Measurements from ENCODE around the gene IL15. TPM values are rescaled to one million over a fixed set of nuclear protein-coding genes. Genes with fewer than 3 reads are reported as not detected.

The IL15 gene
- total and polyA plus RNA-seq, 7 donors: 1.4 to 3.0 (median 2.2) TPM

GRCh38 chr4:141719585-141719984, 83.2 kb downstream of the IL15 start:
- intact Hi-C loops (cut with DNase I): loop anchor here (10.0 kb wide), 3 partner anchors 375 to 555 kb away; no protein-coding TSS in a partner anchor
- no peak for TF ChIP-seq CTCF (IDR thresholded peaks at IDR 0.05)
- Histone ChIP-seq H3K4me1 (no peaks in the 10 kb centered on the region), H3K4me3 (no peak overlapping the region), H3K27ac (no peak overlapping the region), H3K27me3 (ENCODE audit: insufficient read depth in 3 of 3, low read length in 2 of 3) (no peaks in the 10 kb centered on the region), H3K9me3 (no peaks in the 10 kb centered on the region), H3K36me3 (ENCODE audit: insufficient read depth in 1 of 2, low read depth in 1 of 2) (peaks cover 0 to 11% of the 10 kb centered on the region in 2 donors)
- 93 to 100% (median 93%) methylated on average over 1 of the region's 1 CpG for WGBS, 3 donors
- DNase-seq (no peak), ATAC-seq (no peak)

GRCh38 chr4:141721174-141721573, 84.8 kb downstream of the IL15 start:
- no peak overlapping the region for H3K27ac ChIP-seq
- H3K36me3 ChIP-seq (ENCODE audit: insufficient read depth in 1 of 2, low read depth in 1 of 2): peaks cover 0 to 11% of the 10 kb centered on the region in 2 donors
- H3K27me3 ChIP-seq (ENCODE audit: insufficient read depth in 3 of 3, low read length in 2 of 3): no peaks in the 10 kb centered on the region
- intact Hi-C loops (cut with DNase I): no loop called here
- no peaks in the 10 kb centered on the region for H3K9me3 ChIP-seq
- no peak overlapping the region for H3K4me3 ChIP-seq
- no peaks in the 10 kb centered on the region for H3K4me1 ChIP-seq
- ATAC-seq: no peak
- TF ChIP-seq CTCF (IDR thresholded peaks at IDR 0.05): no peak
- no peak for DNase-seq

GRCh38 chr4:141724646-141725045, 88.3 kb downstream of the IL15 start:
- Histone ChIP-seq H3K4me3 (no peak overlapping the region), H3K36me3 (ENCODE audit: insufficient read depth in 1 of 2, low read depth in 1 of 2) (peaks cover 0 to 25% of the 10 kb centered on the region in 2 donors), H3K27me3 (ENCODE audit: insufficient read depth in 3 of 3, low read length in 2 of 3) (no peaks in the 10 kb centered on the region), H3K9me3 (no peaks in the 10 kb centered on the region), H3K27ac (no peak overlapping the region), H3K4me1 (no peaks in the 10 kb centered on the region)
- TF ChIP-seq CTCF (IDR thresholded peaks at IDR 0.05): no peak
- DNase-seq: no peak
- ATAC-seq: no peak
- intact Hi-C loops (cut with DNase I): no loop called here

GRCh38 chr4:141727420-141727819, 91.0 kb downstream of the IL15 start:
- no peaks in the 10 kb centered on the region for H3K4me1 ChIP-seq
- peaks cover 0 to 41% of the 10 kb centered on the region in 2 donors for H3K36me3 ChIP-seq (ENCODE audit: insufficient read depth in 1 of 2, low read depth in 1 of 2)
- H3K27ac ChIP-seq: no peak overlapping the region
- DNase-seq: no peak
- H3K27me3 ChIP-seq (ENCODE audit: insufficient read depth in 3 of 3, low read length in 2 of 3): no peaks in the 10 kb centered on the region
- intact Hi-C loops (cut with DNase I): no loop called here
- H3K9me3 ChIP-seq: no peaks in the 10 kb centered on the region
- no peak for TF ChIP-seq CTCF (IDR thresholded peaks at IDR 0.05)
- no peak overlapping the region for H3K4me3 ChIP-seq
- ATAC-seq: no peak

GRCh38 chr4:141730805-141731204, 94.4 kb downstream of the IL15 start:
- H3K27me3 ChIP-seq (ENCODE audit: insufficient read depth in 3 of 3, low read length in 2 of 3): no peaks in the 10 kb centered on the region
- H3K4me3 ChIP-seq: no peak overlapping the region
- DNase-seq (no peak), ATAC-seq (no peak)
- intact Hi-C loops (cut with DNase I): no loop called here
- H3K9me3 ChIP-seq: no peaks in the 10 kb centered on the region
- H3K36me3 ChIP-seq (ENCODE audit: insufficient read depth in 1 of 2, low read depth in 1 of 2): peaks cover 0 to 50% of the 10 kb centered on the region in 2 donors
- no peak for TF ChIP-seq CTCF (IDR thresholded peaks at IDR 0.05)
- H3K4me1 ChIP-seq: no peaks in the 10 kb centered on the region
- H3K27ac ChIP-seq: no peak overlapping the region

Measured in psoas muscle (tissue), 8 donors.